Hematopoietic multipotent progenitor cell treated with erythropoietin and hydrocortisone succinate and interleukin-3 and kit ligand, for 6 days (in vitro differentiated cells): Measurements from ENCODE around the gene WSB1.
"Not testable (repeated sequence)": the region's sequence is repeated elsewhere in the genome, so short reads cannot be mapped to it uniquely, and the experiment has no call there.

Experiments used
- DNase-seq: peaks from one replicate; pipeline ENCODE4 v3.0.0-alpha.2; 2015

The WSB1 gene

GRCh38 chr17:27293898-27294688 is at the start of gene WSB1:
Gene WSB1 (plus strand): TSS chr17:27294114. CDS start chr17:27294396, 282 bp downstream.
- peak; percentile 93 for DNase-seq

- peak; percentile 76 for DNase-seq
Measured at GRCh38 chr17:27244491-27245223, 49.3 kb upstream of the WSB1 start.

GRCh38 chr17:27245230-27245696 is 48.7 kb upstream of the WSB1 start:
- peak; percentile 77 for DNase-seq

GRCh38 chr17:27246537-27246936 is 47.4 kb upstream of the WSB1 start:
- no peak for DNase-seq

GRCh38 chr17:27247071-27247957 is 46.6 kb upstream of the WSB1 start:
- DNase-seq = no peak

GRCh38 chr17:27247958-27248342 is 46.0 kb upstream of the WSB1 start:
- DNase-seq = no peak

- not testable (repeated sequence) for DNase-seq
Measured at GRCh38 chr17:27250791-27251190, 43.1 kb upstream of the WSB1 start.

GRCh38 chr17:27254802-27255201 is 39.1 kb upstream of the WSB1 start:
- DNase-seq = not testable (repeated sequence)

- DNase-seq = no peak
Measured at GRCh38 chr17:27256225-27257030, 37.5 kb upstream of the WSB1 start.

- no peak for DNase-seq
Measured at GRCh38 chr17:27257031-27257357, 36.9 kb upstream of the WSB1 start.

GRCh38 chr17:27259356-27259755 is 34.6 kb upstream of the WSB1 start:
- no peak for DNase-seq

- DNase-seq = no peak
Measured at GRCh38 chr17:27263386-27263785, 30.5 kb upstream of the WSB1 start.

GRCh38 chr17:27264068-27264812 is 29.7 kb upstream of the WSB1 start:
- DNase-seq = peak; percentile 44

GRCh38 chr17:27265333-27265732 is 28.6 kb upstream of the WSB1 start:
- DNase-seq = no peak

- DNase-seq = no peak
Measured at GRCh38 chr17:27266228-27266627, 27.7 kb upstream of the WSB1 start.

GRCh38 chr17:27268394-27269085 is 25.4 kb upstream of the WSB1 start:
- DNase-seq = no peak

GRCh38 chr17:27269201-27269600 is 24.7 kb upstream of the WSB1 start:
- no peak for DNase-seq

- DNase-seq = no peak
Measured at GRCh38 chr17:27269974-27270373, 23.9 kb upstream of the WSB1 start.

GRCh38 chr17:27276653-27277156 is 17.2 kb upstream of the WSB1 start:
- DNase-seq = no peak

GRCh38 chr17:27279132-27279531 is 14.8 kb upstream of the WSB1 start:
- not testable (repeated sequence) for DNase-seq

GRCh38 chr17:27280527-27280926 is 13.4 kb upstream of the WSB1 start:
- no peak for DNase-seq
